ENCODE data around the gene HECW1. TPM values are rescaled to one million over a fixed set of nuclear protein-coding genes. Genes with fewer than 3 reads are reported as not detected.
"Not testable (repeated sequence)": the region's sequence is repeated elsewhere in the genome, so short reads cannot be mapped to it uniquely, and the experiment has no call there.

HECW1 gene
- total RNA-seq, 1 experiment from 2014 or later = 33.8 TPM

GRCh38 chr7:43112941-43113621 is 634 bp downstream of the HECW1 start:
- peak; percentile 43 for DNase-seq (ENCODE audit: low spot score)

- no peak for DNase-seq (ENCODE audit: low spot score)
These were observed 1.4 kb downstream of the HECW1 start for GRCh38 chr7:43113622-43114457.

GRCh38 chr7:43114458-43114780 is 2.0 kb downstream of the HECW1 start:
- no peak for DNase-seq (ENCODE audit: low spot score)

- DNase-seq (ENCODE audit: low spot score) = no peak
These were observed 4.0 kb downstream of the HECW1 start for GRCh38 chr7:43116451-43116850.

GRCh38 chr7:43117095-43117494 is 4.6 kb downstream of the HECW1 start:
- DNase-seq (ENCODE audit: low spot score) = no peak

- no peak for DNase-seq (ENCODE audit: low spot score)
These were observed 5.4 kb downstream of the HECW1 start for GRCh38 chr7:43117861-43118260.

- no peak for DNase-seq (ENCODE audit: low spot score)
These were observed 5.9 kb downstream of the HECW1 start for GRCh38 chr7:43118313-43118712.

GRCh38 chr7:43119371-43120075 is 7.1 kb downstream of the HECW1 start:
- no peak for DNase-seq (ENCODE audit: low spot score)

- DNase-seq (ENCODE audit: low spot score) = no peak
These were observed 9.5 kb downstream of the HECW1 start for GRCh38 chr7:43121973-43122372.

- DNase-seq (ENCODE audit: low spot score) = no peak
These were observed 11.0 kb downstream of the HECW1 start for GRCh38 chr7:43123457-43123856.

- no peak for DNase-seq (ENCODE audit: low spot score)
These were observed 11.9 kb downstream of the HECW1 start for GRCh38 chr7:43124388-43124787.

- no peak for DNase-seq (ENCODE audit: low spot score)
These were observed 17.9 kb downstream of the HECW1 start for GRCh38 chr7:43130347-43130746.

- no peak for DNase-seq (ENCODE audit: low spot score)
These were observed 22.7 kb downstream of the HECW1 start for GRCh38 chr7:43135129-43135528.

- no peak for DNase-seq (ENCODE audit: low spot score)
These were observed 23.6 kb downstream of the HECW1 start for GRCh38 chr7:43136064-43136463.

GRCh38 chr7:43137121-43137744 is 24.8 kb downstream of the HECW1 start:
- not testable (repeated sequence) for DNase-seq (ENCODE audit: low spot score)

GRCh38 chr7:43137811-43138210 is 25.4 kb downstream of the HECW1 start:
- DNase-seq (ENCODE audit: low spot score) = no peak

GRCh38 chr7:43138710-43139109 is 26.3 kb downstream of the HECW1 start:
- no peak for DNase-seq (ENCODE audit: low spot score)

- no peak for DNase-seq (ENCODE audit: low spot score)
These were observed 26.7 kb downstream of the HECW1 start for GRCh38 chr7:43139137-43139536.

- DNase-seq (ENCODE audit: low spot score) = no peak
These were observed 27.7 kb downstream of the HECW1 start for GRCh38 chr7:43140186-43140585.

- DNase-seq (ENCODE audit: low spot score) = no peak
These were observed 28.6 kb downstream of the HECW1 start for GRCh38 chr7:43141091-43141490.

- DNase-seq (ENCODE audit: low spot score) = no peak
These were observed 30.3 kb downstream of the HECW1 start for GRCh38 chr7:43142703-43143102.

- DNase-seq (ENCODE audit: low spot score) = no peak
These were observed 31.6 kb downstream of the HECW1 start for GRCh38 chr7:43143918-43144589.

All from H4 (cell line).